H1 (cell line): ENCODE results near the gene SLC22A23. TPM values are rescaled to one million over a fixed set of nuclear protein-coding genes. Genes with fewer than 3 reads are reported as not detected.

Source experiments
- CHD1 ChIP-seq: IDR thresholded peaks from 2 replicates; pipeline ENCODE4 v1.6.1; 2012; ENCODE audit warnings: low read depth, low read length, improper control_type of control experiment
- GABPA ChIP-seq: IDR thresholded peaks from 2 replicates; pipeline ENCODE4 v1.6.1; 2011; ENCODE audit warnings: mild to moderate bottlenecking, low read length, moderate library complexity, borderline replicate concordance; ENCODE audit not compliant: insufficient read depth
- KDM1A ChIP-seq: fragments of 200-600, 300-600 bp; sonication (generic); IDR thresholded peaks from 2 replicates; pipeline ENCODE4 v1.7.1; 2016; ENCODE audit warnings: mild to moderate bottlenecking, low read length, borderline replicate concordance
- polyA plus RNA-seq, 7 experiments: library from polyadenylated mRNA; depleted of rRNA in 3 of 7; stranded (reverse) in 5 of 7; unstranded in 2 of 7; fragments of >200 nt in 5 of 7; fragments of 200-250 nt in 2 of 7; gene quantifications; 1 replicate in 5 of 7; 2 replicates in 1 of 7; 4 replicates in 1 of 7; pipeline versions ENCODE4 v1.2.1 to v1.2.3, GENCODE V29; 2011 to 2013; ENCODE audit warnings: missing spikeins in 2 of 7, mixed read lengths in 2 of 7
- total RNA-seq: library from RNA; stranded (reverse); fragmentation: NEBNext Ultra II Directional; extraction: Animal tissue kit (Norgen Biotek cat#: 25700); gene quantifications from 2 replicates; pipeline ENCODE4 v1.2.1, GENCODE V29; 2021

The SLC22A23 gene
- total and polyA plus RNA-seq, 2 of the 8 experiments (the other 6 are each of a cell fraction or from before 2014, with no cell fraction given) = 9.9 to 38.4 TPM

DNA sequence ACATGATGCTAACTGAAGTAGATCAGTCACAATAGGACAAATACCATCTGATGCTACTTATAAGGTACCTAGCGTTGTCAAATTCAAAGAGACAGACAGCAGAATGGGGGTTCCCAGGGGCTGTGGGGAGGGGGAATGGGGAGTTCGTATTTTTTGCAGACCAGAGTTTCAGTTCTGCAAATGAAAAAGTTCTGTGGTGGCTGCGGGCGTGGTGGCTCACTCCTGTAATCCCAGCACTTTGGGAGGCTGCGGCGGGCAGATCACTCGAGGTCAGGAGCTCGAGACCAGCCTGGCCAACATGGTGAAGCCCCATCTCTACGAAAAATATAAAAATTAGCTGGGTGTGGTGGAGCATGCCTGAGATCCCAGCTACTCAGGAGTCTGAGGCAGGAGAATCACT is 68.1 kb downstream of the SLC22A23 start (continued):
- TF ChIP-seq GABPA (no peak), KDM1A (no peak), CHD1 (no peak)
